HepG2 (cell line): Measurements from ENCODE around the gene RAC3. TPM values are rescaled to one million over a fixed set of nuclear protein-coding genes. Genes with fewer than 3 reads are reported as not detected.

Source experiments
- ATAD3A ChIP-seq: sonication (generic); formaldehyde crosslinking; IDR thresholded peaks from 2 replicates; pipeline ENCODE4 v1.4.0; 2020; ENCODE audit warnings: missing genetic modification reagents
- HOXD1 ChIP-seq: sonication (generic); formaldehyde crosslinking; IDR thresholded peaks from 2 replicates; pipeline ENCODE4 v1.5.0; 2020; ENCODE audit warnings: missing genetic modification reagents
- KAT7 ChIP-seq: IDR thresholded peaks from 2 replicates; pipeline ENCODE4 v1.6.1; 2018; ENCODE audit warnings: borderline replicate concordance, missing compliant biosample characterization
- NBN ChIP-seq: fragments of 450-650 bp; conservative IDR thresholded peaks from 2 replicates; pipeline ENCODE4 v1.6.1; 2017
- NFIB ChIP-seq: sonication (generic); formaldehyde crosslinking; IDR thresholded peaks from 2 replicates; pipeline ENCODE4 v1.9.0; 2021; ENCODE audit warnings: missing genetic modification reagents, mild to moderate bottlenecking, borderline replicate concordance
- SAP130 ChIP-seq: IDR thresholded peaks from 2 replicates; pipeline ENCODE4 v1.6.1; 2016; ENCODE audit warnings: low read depth
- SATB2 ChIP-seq: sonication (generic); formaldehyde crosslinking; IDR thresholded peaks from 2 replicates; pipeline ENCODE4 v1.5.0; 2020; ENCODE audit warnings: missing genetic modification reagents
- SRY ChIP-seq: sonication (generic); formaldehyde crosslinking; IDR thresholded peaks from 2 replicates; pipeline ENCODE4 v1.8.0; 2022; ENCODE audit warnings: mild to moderate bottlenecking, missing genetic modification reagents
- TBP ChIP-seq: sonication (generic); formaldehyde crosslinking; IDR thresholded peaks from 2 replicates; pipeline ENCODE4 v1.5.0; 2020; ENCODE audit warnings: missing genetic modification reagents
- U2AF1 ChIP-seq: fragments of 200-400 bp; formaldehyde crosslinking; optimal IDR thresholded peaks from 2 replicates; pipeline ENCODE3; 2017; ENCODE audit warnings: mild to moderate bottlenecking, low read depth, low read length
- ZFP82 ChIP-seq: sonication (generic); formaldehyde crosslinking; IDR thresholded peaks from 2 replicates; pipeline ENCODE4 v1.5.1; 2020; ENCODE audit warnings: mild to moderate bottlenecking, missing genetic modification reagents, borderline replicate concordance
- ZNF143 ChIP-seq: sonication (generic); formaldehyde crosslinking; IDR thresholded peaks from 2 replicates; pipeline ENCODE4 v1.4.0; 2020; ENCODE audit warnings: missing genetic modification reagents
- ZNF230 ChIP-seq: sonication (generic); formaldehyde crosslinking; IDR thresholded peaks from 2 replicates; pipeline ENCODE4 v1.4.0; 2020; ENCODE audit warnings: mild to moderate bottlenecking, missing genetic modification reagents
- ZNF331 ChIP-seq: sonication (generic); formaldehyde crosslinking; IDR thresholded peaks from 2 replicates; pipeline ENCODE4 v1.4.0; 2020; ENCODE audit warnings: missing genetic modification reagents
- ZNF703 ChIP-seq: sonication (generic); formaldehyde crosslinking; IDR thresholded peaks from 2 replicates; pipeline ENCODE4 v1.5.1; 2020; ENCODE audit warnings: missing genetic modification reagents, mild to moderate bottlenecking, moderate library complexity, borderline replicate concordance
- ZNF782 ChIP-seq: sonication (generic); formaldehyde crosslinking; IDR thresholded peaks from 2 replicates; pipeline ENCODE4 v1.4.0; 2020; ENCODE audit warnings: missing genetic modification reagents, mild to moderate bottlenecking, borderline replicate concordance
- polyA plus RNA-seq, 8 experiments: library from polyadenylated mRNA; depleted of rRNA in 3 of 8; stranded (reverse) in 7 of 8; unstranded in 1 of 8; fragments of >200 nt; fragmentation: Illumina TruSeq in 4 of 8; extraction: Trizol in 4 of 8; gene quantifications; 2 replicates each; pipeline versions ENCODE4 v1.2.1 to v1.2.3, GENCODE V29; 2011 to 2016; ENCODE audit warnings: low read depth in 4 of 8, missing spikeins in 1 of 8, mixed read lengths in 1 of 8; ENCODE audit not compliant: insufficient read depth in 1 of 8
- total RNA-seq, 5 experiments: library from RNA; depleted of rRNA; stranded (reverse); fragments of >200 nt; fragmentation: Illumina TruSeq; extraction: Trizol; gene quantifications; 2 replicates each; pipeline ENCODE4 v1.2.3, GENCODE V29; 2016; ENCODE audit warnings: low read depth in 1 of 5
- TF ChIP-seq, protein P1 (sequence below): sonication (generic); formaldehyde crosslinking; IDR thresholded peaks from 2 replicates; pipeline ENCODE4 v1.5.1; 2020; ENCODE audit warnings: mild to moderate bottlenecking, missing genetic modification reagents, moderate library complexity
- TF ChIP-seq, protein P2 (sequence below): sonication (generic); formaldehyde crosslinking; IDR thresholded peaks from 2 replicates; pipeline ENCODE4 v1.4.0; 2020; ENCODE audit warnings: missing genetic modification reagents
- TF ChIP-seq, protein P3 (sequence below): IDR thresholded peaks from 2 replicates; pipeline ENCODE4 v1.6.1; 2016; ENCODE audit warnings: control low read depth
- TF ChIP-seq, protein P4 (sequence below): sonication (generic); formaldehyde crosslinking; conservative IDR thresholded peaks from 2 replicates; pipeline ENCODE4 v1.8.0; 2022; ENCODE audit warnings: low read depth, missing genetic modification reagents

RAC3 gene
- total and polyA plus RNA-seq, 2 of the 13 experiments (the other 11 are each of a cell fraction or from before 2014, with no cell fraction given): 10.5 to 21.3 TPM

GRCh38 chr17:82056729-82057621 is 25.5 kb downstream of the RAC3 start (continued):
- TF ChIP-seq, protein P1, sequence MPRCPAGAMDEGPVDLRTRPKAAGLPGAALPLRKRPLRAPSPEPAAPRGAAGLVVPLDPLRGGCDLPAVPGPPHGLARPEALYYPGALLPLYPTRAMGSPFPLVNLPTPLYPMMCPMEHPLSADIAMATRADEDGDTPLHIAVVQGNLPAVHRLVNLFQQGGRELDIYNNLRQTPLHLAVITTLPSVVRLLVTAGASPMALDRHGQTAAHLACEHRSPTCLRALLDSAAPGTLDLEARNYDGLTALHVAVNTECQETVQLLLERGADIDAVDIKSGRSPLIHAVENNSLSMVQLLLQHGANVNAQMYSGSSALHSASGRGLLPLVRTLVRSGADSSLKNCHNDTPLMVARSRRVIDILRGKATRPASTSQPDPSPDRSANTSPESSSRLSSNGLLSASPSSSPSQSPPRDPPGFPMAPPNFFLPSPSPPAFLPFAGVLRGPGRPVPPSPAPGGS: peak; percentile 78; the same call in 1 of the 2 replicates
- TF ChIP-seq ZNF703 (CRISPR knock-in tag): no peak; the same call in 1 of the 2 replicates
- no peak for TF ChIP-seq SATB2 (CRISPR knock-in tag)
- TF ChIP-seq, protein P2, sequence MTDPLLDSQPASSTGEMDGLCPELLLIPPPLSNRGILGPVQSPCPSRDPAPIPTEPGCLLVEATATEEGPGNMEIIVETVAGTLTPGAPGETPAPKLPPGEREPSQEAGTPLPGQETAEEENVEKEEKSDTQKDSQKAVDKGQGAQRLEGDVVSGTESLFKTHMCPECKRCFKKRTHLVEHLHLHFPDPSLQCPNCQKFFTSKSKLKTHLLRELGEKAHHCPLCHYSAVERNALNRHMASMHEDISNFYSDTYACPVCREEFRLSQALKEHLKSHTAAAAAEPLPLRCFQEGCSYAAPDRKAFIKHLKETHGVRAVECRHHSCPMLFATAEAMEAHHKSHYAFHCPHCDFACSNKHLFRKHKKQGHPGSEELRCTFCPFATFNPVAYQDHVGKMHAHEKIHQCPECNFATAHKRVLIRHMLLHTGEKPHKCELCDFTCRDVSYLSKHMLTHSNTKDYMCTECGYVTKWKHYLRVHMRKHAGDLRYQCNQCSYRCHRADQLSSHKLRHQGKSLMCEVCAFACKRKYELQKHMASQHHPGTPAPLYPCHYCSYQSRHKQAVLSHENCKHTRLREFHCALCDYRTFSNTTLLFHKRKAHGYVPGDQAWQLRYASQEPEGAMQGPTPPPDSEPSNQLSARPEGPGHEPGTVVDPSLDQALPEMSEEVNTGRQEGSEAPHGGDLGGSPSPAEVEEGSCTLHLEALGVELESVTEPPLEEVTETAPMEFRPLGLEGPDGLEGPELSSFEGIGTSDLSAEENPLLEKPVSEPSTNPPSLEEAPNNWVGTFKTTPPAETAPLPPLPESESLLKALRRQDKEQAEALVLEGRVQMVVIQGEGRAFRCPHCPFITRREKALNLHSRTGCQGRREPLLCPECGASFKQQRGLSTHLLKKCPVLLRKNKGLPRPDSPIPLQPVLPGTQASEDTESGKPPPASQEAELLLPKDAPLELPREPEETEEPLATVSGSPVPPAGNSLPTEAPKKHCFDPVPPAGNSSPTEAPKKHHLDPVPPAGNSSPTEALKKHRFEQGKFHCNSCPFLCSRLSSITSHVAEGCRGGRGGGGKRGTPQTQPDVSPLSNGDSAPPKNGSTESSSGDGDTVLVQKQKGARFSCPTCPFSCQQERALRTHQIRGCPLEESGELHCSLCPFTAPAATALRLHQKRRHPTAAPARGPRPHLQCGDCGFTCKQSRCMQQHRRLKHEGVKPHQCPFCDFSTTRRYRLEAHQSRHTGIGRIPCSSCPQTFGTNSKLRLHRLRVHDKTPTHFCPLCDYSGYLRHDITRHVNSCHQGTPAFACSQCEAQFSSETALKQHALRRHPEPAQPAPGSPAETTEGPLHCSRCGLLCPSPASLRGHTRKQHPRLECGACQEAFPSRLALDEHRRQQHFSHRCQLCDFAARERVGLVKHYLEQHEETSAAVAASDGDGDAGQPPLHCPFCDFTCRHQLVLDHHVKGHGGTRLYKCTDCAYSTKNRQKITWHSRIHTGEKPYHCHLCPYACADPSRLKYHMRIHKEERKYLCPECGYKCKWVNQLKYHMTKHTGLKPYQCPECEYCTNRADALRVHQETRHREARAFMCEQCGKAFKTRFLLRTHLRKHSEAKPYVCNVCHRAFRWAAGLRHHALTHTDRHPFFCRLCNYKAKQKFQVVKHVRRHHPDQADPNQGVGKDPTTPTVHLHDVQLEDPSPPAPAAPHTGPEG: no peak
- TF ChIP-seq KAT7: peak; percentile 71
- no peak for TF ChIP-seq U2AF1
- TF ChIP-seq ZNF143 (CRISPR knock-in tag): 0 out of 2 replicates have a peak, but pooled peaks have one; percentile 33
- TF ChIP-seq, protein P3, sequence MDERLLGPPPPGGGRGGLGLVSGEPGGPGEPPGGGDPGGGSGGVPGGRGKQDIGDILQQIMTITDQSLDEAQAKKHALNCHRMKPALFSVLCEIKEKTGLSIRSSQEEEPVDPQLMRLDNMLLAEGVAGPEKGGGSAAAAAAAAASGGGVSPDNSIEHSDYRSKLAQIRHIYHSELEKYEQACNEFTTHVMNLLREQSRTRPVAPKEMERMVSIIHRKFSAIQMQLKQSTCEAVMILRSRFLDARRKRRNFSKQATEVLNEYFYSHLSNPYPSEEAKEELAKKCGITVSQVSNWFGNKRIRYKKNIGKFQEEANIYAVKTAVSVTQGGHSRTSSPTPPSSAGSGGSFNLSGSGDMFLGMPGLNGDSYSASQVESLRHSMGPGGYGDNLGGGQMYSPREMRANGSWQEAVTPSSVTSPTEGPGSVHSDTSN: no peak
- TF ChIP-seq SAP130 (CRISPR knock-in tag): peak; percentile 83
- TF ChIP-seq ATAD3A: no peak
- TF ChIP-seq SRY (CRISPR knock-in tag): no peak
- TF ChIP-seq, protein P4, sequence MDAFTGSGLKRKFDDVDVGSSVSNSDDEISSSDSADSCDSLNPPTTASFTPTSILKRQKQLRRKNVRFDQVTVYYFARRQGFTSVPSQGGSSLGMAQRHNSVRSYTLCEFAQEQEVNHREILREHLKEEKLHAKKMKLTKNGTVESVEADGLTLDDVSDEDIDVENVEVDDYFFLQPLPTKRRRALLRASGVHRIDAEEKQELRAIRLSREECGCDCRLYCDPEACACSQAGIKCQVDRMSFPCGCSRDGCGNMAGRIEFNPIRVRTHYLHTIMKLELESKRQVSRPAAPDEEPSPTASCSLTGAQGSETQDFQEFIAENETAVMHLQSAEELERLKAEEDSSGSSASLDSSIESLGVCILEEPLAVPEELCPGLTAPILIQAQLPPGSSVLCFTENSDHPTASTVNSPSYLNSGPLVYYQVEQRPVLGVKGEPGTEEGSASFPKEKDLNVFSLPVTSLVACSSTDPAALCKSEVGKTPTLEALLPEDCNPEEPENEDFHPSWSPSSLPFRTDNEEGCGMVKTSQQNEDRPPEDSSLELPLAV (CRISPR knock-in tag): no peak
- peak; percentile 69 for TF ChIP-seq ZNF331 (CRISPR knock-in tag)
- TF ChIP-seq NBN: no peak
- peak; percentile 24; the same call in 1 of the 2 replicates for TF ChIP-seq ZNF230 (CRISPR knock-in tag)
- TF ChIP-seq TBP (CRISPR knock-in tag): no peak
- TF ChIP-seq ZFP82 (CRISPR knock-in tag): 0 out of 2 replicates have a peak, but pooled peaks have one; percentile 53
- no peak for TF ChIP-seq NFIB (CRISPR knock-in tag)
- no peak for TF ChIP-seq HOXD1
- peak; percentile 20; the same call in 1 of the 2 replicates for TF ChIP-seq ZNF782
